ENCODE data around the gene UBE3B. TPM values are rescaled to one million over a fixed set of nuclear protein-coding genes. Genes with fewer than 3 reads are reported as not detected.

The UBE3B gene
- total RNA-seq, 2 donors from 2014 or later = 32.0 to 39.8 TPM

GRCh38 chr12:109477963-109478315 is 505 bp downstream of the UBE3B start:
- Histone ChIP-seq H3K27me3 (ENCODE audit: control insufficient read depth, insufficient read depth, low read length, poor library complexity, severe bottlenecking) (no peaks in the 10 kb centered on the region), H3K36me3 (ENCODE audit: control insufficient read depth, insufficient read depth, low read length) (peaks cover 8% of the 10 kb centered on the region), H3K4me1 (ENCODE audit: control insufficient read depth, insufficient read depth, low read length) (peaks cover 16% of the 10 kb centered on the region), H3K27ac (ENCODE audit: low read depth, low read length) (no peak overlapping the region), H3K4me3 (ENCODE audit: low read length) (peak overlapping the region; percentile 99), H3K9me3 (ENCODE audit: control insufficient read depth, low read length) (no peaks in the 10 kb centered on the region), H3K9ac (ENCODE audit: extremely low read depth, low read length, poor library complexity, severe bottlenecking) (peak overlapping the region; percentile 91)
- TF ChIP-seq CTCF (conservative IDR thresholded peaks at IDR 0.05) = no peak
- Mint-ChIP-seq H3K4me1 (peaks cover 16% of the 10 kb centered on the region), H3K27me3 (ENCODE audit: insufficient read depth) (no peaks in the 10 kb centered on the region), H3K27ac (peak overlapping the region; percentile 99), H3K9me3 (no peaks in the 10 kb centered on the region), H3K36me3 (ENCODE audit: low read depth) (no peaks in the 10 kb centered on the region), H3K4me3 (peak overlapping the region; percentile 89)
- 9 to 19% methylated on average over 5 to 9 of the region's 9 CpGs for WGBS, 2 experiments (ENCODE audit: insufficient coverage in 1 of 2, insufficient read length in 1 of 2)
- DNase-seq = no peak

GRCh38 chr12:109479761-109480160 is 2.3 kb downstream of the UBE3B start:
- Histone ChIP-seq H3K4me3 (ENCODE audit: low read length) (no peak overlapping the region), H3K9ac (ENCODE audit: extremely low read depth, low read length, poor library complexity, severe bottlenecking) (no peak overlapping the region), H3K4me1 (ENCODE audit: control insufficient read depth, insufficient read depth, low read length) (peaks cover 6% of the 10 kb centered on the region), H3K36me3 (ENCODE audit: control insufficient read depth, insufficient read depth, low read length) (peaks cover 17% of the 10 kb centered on the region), H3K27ac (ENCODE audit: low read depth, low read length) (no peak overlapping the region), H3K9me3 (ENCODE audit: control insufficient read depth, low read length) (no peaks in the 10 kb centered on the region), H3K27me3 (ENCODE audit: control insufficient read depth, insufficient read depth, low read length, poor library complexity, severe bottlenecking) (no peaks in the 10 kb centered on the region)
- no peak for DNase-seq
- Mint-ChIP-seq H3K27ac (no peak overlapping the region), H3K4me3 (no peak overlapping the region), H3K36me3 (ENCODE audit: low read depth) (peaks cover 4% of the 10 kb centered on the region), H3K9me3 (no peaks in the 10 kb centered on the region), H3K4me1 (peaks cover 16% of the 10 kb centered on the region), H3K27me3 (ENCODE audit: insufficient read depth) (no peaks in the 10 kb centered on the region)
- no peak for TF ChIP-seq CTCF (conservative IDR thresholded peaks at IDR 0.05)
- WGBS, 2 experiments (ENCODE audit: insufficient coverage in 1 of 2, insufficient read length in 1 of 2) = 94% methylated on average over 1 of the region's 1 CpG; no CpG with 5 or more reads in 1 of the 2 experiments

GRCh38 chr12:109480356-109480755 is 2.9 kb downstream of the UBE3B start:
- no peak overlapping the region for H3K27ac Mint-ChIP-seq
- H3K9me3 Mint-ChIP-seq = no peaks in the 10 kb centered on the region
- H3K27me3 Mint-ChIP-seq (ENCODE audit: insufficient read depth) = no peaks in the 10 kb centered on the region
- no peak for TF ChIP-seq CTCF (conservative IDR thresholded peaks at IDR 0.05)
- peaks cover 10% of the 10 kb centered on the region for H3K36me3 Mint-ChIP-seq (ENCODE audit: low read depth)
- H3K4me1 Mint-ChIP-seq = peaks cover 14% of the 10 kb centered on the region
- no peaks in the 10 kb centered on the region for H3K27me3 ChIP-seq (ENCODE audit: control insufficient read depth, insufficient read depth, low read length, poor library complexity, severe bottlenecking)
- no peak overlapping the region for H3K4me3 ChIP-seq (ENCODE audit: low read length)
- DNase-seq = no peak
- no peak overlapping the region for H3K9ac ChIP-seq (ENCODE audit: extremely low read depth, low read length, poor library complexity, severe bottlenecking)
- H3K4me3 Mint-ChIP-seq = no peak overlapping the region
- H3K27ac ChIP-seq (ENCODE audit: low read depth, low read length) = no peak overlapping the region
- H3K4me1 ChIP-seq (ENCODE audit: control insufficient read depth, insufficient read depth, low read length) = peaks cover 6% of the 10 kb centered on the region
- WGBS, 2 experiments (ENCODE audit: insufficient coverage in 1 of 2, insufficient read length in 1 of 2) = 90 to 96% methylated on average over 4 of the region's 4 CpGs
- no peaks in the 10 kb centered on the region for H3K9me3 ChIP-seq (ENCODE audit: control insufficient read depth, low read length)
- peaks cover 23% of the 10 kb centered on the region for H3K36me3 ChIP-seq (ENCODE audit: control insufficient read depth, insufficient read depth, low read length)
